GM18858 (cell line): ENCODE data around the gene SMOC1.

Experiments used
- ATAC-seq: cut with Tn5 transposase; IDR thresholded peaks from one replicate; pipeline ENCODE4 v1.9.1; 2021; ENCODE audit not compliant: unreplicated experiment

Gene SMOC1

GRCh38 chr14:70033116-70033515, 153.9 kb downstream of the SMOC1 start:
- no peak for ATAC-seq

DNA sequence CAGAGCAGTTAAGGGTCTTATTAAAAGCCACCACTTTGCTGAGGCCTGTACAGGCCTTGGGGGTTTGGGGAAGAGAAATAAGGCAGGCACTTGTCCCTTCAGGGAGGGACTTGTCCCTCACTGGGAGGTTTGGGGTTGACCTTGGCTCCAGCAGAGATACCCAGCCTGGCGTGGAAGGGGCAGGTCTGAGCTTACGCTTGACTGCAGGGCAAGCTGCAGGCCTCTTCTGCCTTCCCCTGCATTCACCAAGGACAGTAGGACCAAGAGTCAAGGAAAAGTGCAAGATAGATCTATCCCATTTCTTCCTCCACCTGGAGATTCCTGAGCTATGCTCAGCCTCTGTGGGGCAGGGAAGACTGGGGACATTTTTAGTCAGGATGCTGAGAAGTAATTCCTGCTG, 154.3 kb downstream of the SMOC1 start:
- no peak for ATAC-seq

- no peak for ATAC-seq
Measured at GRCh38 chr14:70034257-70034656, 155.0 kb downstream of the SMOC1 start.

DNA sequence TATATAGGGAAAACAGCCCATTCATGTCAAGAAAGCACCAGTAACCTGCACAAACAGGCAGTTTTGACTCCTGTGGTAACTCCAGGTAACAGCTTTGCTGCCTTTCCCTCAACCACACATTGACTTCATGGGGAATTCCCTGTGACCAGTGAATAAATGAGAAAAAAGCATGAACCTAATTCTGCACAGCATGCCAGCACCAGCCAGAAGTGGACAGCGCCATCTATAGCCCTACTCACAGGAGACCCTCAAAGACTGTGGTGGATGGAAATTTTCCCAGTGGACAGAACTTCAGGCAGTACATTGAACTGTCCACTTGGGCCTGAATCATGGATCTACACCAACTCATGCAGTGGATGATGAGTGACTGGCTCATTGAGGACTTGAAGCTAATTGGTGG, 157.4 kb downstream of the SMOC1 start:
- ATAC-seq: no peak

DNA sequence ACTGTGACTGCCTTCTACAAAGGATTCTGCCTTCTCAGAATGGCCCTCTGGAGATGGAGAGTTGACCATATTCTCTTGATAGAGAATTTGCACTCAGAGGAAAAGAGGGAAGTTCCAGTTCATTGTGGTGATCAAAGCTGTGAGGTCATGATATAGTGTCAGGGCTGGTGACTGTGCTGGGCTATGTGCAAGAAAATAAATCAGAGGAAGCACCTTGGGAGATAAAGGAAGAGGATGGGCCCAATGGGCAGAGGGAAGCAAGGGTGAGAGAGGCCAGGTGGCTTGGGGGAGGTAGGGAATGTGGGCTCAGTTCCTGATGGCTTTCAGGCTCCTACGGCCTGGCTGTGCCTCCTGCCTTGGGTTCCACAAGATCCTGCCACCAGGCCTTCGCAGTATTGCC, 163.8 kb downstream of the SMOC1 start:
- no peak for ATAC-seq

- no peak for ATAC-seq
Measured at GRCh38 chr14:70045310-70045709, 166.1 kb downstream of the SMOC1 start.

DNA sequence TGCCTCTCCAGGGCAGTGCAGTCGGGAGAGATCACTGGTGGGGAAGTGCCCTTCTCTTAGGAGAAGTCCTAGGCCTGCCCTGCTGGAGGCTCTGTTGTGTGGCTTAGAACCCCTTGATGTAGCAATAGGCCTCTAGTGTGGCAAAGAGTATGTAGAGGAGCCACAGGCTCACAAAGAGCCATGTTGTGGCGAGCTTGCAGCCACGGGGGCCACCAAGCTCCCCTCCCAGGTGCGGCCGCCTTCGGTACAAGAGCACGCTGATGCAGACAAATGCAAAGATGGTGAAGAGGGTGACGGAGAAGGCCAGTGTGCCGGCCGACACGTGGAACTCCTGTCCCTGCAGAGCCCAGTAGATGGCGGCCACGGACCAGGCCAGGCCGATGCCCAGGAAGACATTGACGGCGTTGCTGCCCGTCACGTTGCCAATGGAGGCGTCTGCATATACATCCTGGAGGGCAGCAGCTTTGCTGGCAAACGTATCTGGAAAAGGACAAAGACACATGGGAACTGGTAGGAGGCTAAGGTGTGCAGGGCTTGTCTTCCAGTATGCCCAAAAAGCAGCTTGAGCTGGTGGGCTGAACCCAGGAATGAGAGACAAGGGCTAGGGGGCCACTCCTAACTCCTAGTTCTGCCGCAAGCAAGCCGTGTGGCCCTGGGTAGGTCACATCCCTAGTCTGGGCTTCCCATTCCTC, 166.8 kb downstream of the SMOC1 start:
- ATAC-seq: no peak

DNA sequence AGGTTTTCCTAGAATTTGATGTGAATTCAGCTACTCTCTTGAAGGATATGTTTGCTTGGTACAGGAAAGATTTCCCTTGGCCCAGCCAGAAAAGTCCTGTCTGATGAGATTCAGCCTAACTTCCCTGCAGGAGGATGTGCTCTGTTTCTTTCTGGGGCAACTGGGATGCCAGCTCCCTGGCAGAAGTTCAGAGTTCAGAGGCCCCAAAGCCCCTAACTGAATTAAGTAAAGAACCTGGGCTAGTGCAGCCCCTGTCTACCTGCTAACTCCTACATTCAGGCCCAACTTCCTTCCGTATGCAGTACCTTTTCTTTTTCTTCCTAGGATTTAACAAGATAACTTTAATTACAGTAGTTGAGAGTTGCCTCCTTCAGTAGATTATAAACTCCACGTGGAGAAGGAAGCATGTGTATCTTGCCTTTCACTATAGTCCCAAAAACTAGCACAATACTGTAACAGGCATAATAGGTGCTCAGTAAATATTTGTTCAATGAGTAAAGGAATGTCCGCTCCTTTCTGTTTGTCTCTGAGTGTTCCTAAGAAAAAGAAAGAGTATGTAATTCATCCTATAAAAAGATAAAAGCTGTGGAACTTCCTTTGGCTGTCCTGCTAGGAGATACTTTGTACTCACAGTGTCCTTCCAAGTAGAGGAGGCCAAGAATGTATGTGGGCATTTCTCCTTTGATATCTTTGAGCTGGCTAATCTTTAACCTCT, 168.5 kb downstream of the SMOC1 start:
- ATAC-seq: no peak

DNA sequence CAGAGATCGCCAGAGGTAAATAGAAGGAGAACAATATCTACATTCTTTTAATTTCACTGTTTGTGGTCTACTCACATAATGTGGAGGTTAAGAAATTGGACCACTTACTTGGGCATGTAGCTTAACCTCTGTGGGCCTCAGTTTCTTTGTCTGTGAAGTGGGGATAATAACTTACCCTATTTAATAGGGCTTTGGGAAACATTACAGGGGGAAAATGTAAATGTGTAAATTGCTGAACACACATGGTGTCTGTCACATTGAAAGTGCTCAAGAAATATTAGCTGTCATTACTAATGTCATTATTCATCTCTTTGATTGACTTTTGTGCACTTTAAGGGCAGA, 169.1 kb downstream of the SMOC1 start:
- no peak for ATAC-seq

DNA sequence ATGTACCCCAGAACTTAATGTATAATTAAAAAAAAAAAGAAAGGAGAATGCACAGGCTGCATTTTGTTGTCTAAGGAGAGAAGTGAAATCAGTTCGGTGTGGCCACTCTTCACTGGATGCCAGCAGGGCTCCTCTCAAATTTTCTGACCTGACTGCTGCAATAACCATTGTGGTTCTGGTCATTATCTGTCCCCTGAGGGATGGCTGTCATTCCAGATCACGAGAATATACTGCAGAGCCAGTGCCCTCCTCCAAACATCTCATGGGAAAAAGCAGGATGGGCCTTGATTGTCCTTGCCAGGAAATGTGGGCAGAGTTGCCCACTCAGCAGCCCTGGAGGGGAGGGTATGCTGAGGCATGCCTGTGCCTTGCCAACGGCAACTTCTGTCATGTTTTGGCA, 170.4 kb downstream of the SMOC1 start:
- no peak for ATAC-seq

GRCh38 chr14:70050136-70050535, 170.9 kb downstream of the SMOC1 start:
- no peak for ATAC-seq

- ATAC-seq: no peak
Measured at GRCh38 chr14:70052990-70053389, 173.8 kb downstream of the SMOC1 start.

GRCh38 chr14:70057519-70058136, 178.4 kb downstream of the SMOC1 start:
- no peak for ATAC-seq

GRCh38 chr14:70059545-70059944, 180.3 kb downstream of the SMOC1 start:
- no peak for ATAC-seq

DNA sequence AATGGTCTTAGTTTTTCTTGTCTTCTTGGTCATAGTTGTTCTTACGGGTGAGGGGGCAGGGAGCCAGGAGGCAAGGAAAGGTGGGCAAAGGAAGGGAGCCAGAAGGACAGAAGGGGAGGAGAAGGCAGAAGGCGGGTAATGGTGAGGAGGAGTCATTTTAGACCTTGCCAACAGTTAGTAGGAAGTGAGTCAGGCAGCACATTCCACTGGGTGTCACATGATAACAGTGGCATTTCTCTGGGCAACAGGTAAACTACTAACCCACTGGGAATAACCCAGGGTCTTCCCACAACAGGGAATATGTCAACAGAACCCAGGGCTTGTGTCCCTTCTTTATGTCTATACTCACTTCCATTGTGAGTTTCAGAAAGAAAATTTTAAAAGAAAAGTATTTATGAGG, 181.9 kb downstream of the SMOC1 start:
- no peak for ATAC-seq

- no peak for ATAC-seq
Measured at GRCh38 chr14:70064136-70064865, 185.1 kb downstream of the SMOC1 start.

GRCh38 chr14:70067810-70068209, 188.6 kb downstream of the SMOC1 start:
- no peak for ATAC-seq

DNA sequence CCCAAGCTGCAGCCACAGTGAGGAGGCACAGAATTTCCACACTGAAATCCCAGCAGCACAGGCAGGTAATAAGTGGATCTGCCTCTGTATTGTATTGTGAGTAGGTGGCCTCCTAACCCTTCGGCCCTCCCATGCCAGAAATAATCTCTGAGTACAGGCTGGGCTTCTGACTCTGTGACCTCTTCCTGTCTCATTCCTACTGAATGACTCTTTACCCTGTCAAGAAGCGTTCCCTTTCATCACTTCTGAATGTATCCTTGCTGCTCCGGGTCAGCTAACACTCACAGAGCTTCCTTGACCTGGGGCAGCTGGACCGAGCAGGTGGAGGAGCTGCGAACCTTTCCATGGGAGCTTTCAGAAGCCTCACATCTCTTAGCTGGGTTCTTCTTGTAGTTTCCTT, 190.0 kb downstream of the SMOC1 start:
- ATAC-seq: no peak

DNA sequence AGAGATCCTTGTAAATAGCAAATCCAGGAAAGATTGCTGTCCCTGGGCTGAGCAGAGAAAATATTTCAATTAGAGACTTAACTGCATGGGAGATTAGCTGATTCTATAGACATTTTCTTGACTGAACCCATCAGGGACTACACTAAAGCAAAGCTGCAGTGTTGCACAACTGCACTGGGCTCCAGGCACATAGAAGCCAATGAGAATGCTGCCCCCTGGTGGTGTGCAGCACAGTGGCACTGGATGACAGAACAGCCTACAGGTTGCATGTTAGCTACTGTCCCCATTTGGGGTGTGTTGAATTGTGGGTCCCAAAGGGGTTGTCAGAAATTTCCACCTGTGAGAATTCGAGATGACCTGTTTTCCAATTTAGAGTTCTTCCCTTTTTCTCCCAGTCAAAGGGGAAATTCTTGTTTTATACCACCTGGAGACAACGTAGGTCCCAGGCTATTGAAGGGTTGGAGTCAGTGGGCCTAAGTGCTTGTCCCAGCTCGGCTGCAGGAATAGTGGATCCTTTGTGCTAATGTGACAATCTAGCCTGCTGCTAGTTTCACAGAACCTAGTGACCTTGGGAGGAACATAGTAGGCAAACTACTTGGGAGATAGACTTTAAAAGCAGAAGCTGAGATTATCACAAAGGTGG, 194.8 kb downstream of the SMOC1 start:
- ATAC-seq: no peak

- no peak for ATAC-seq
Measured at GRCh38 chr14:70077005-70077404, 197.8 kb downstream of the SMOC1 start.

GRCh38 chr14:70077720-70078119, 198.5 kb downstream of the SMOC1 start:
- ATAC-seq: no peak
